GM23248 (cell line): Measurements from ENCODE around the gene MCRIP2.

Experiments
- EZH2 ChIP-seq: fragments of 200-600 bp; sonication (generic); IDR thresholded peaks from 2 replicates; pipeline ENCODE4 v1.6.1; 2018; ENCODE audit warnings: antibody characterized with exemption, mild to moderate bottlenecking; ENCODE audit not compliant: insufficient read depth, poor library complexity, severe bottlenecking
- EZH2phosphoT487 ChIP-seq: fragments of 200-600 bp; sonication (generic); IDR thresholded peaks from 2 replicates; pipeline ENCODE4 v1.6.1; 2018; ENCODE audit warnings: antibody characterized with exemption, moderate library complexity, mild to moderate bottlenecking, low read depth; ENCODE audit not compliant: insufficient read depth

- no peak for TF ChIP-seq EZH2
- no peak for TF ChIP-seq EZH2phosphoT487
Observed at GRCh38 chr16:616733-617586, 24.7 kb upstream of the MCRIP2 start.
